Measurements from ENCODE around the gene AMZ1.

GRCh38 chr7:2714636-2715035 is 26.6 kb downstream of the AMZ1 start:
- TF ChIP-seq REST (IDR thresholded peaks at IDR 0.05; ENCODE audit: insufficient read depth in 1 of 2, low read depth in 2 of 2, low read length in 2 of 2) (no peak), POLR2AphosphoS5 (IDR thresholded peaks at IDR 0.05; ENCODE audit: low read depth, low read length) (no peak), TAF1 (IDR thresholded peaks at IDR 0.05; ENCODE audit: borderline replicate concordance, insufficient read depth, low read length) (no peak), SIN3A (IDR thresholded peaks at IDR 0.05; ENCODE audit: borderline replicate concordance, insufficient read depth, low read length) (no peak)
